Measurements from ENCODE around the gene MAPKBP1. TPM values are rescaled to one million over a fixed set of nuclear protein-coding genes. Genes with fewer than 3 reads are reported as not detected.
A peak's percentile ranks its signal among the peaks of the same experiment; 100 is the strongest.

MAPKBP1 gene
- total and polyA plus RNA-seq, 2 of the 13 experiments (the other 11 are each of a cell fraction or from before 2014, with no cell fraction given), result 3.0 to 7.3 TPM

DNA sequence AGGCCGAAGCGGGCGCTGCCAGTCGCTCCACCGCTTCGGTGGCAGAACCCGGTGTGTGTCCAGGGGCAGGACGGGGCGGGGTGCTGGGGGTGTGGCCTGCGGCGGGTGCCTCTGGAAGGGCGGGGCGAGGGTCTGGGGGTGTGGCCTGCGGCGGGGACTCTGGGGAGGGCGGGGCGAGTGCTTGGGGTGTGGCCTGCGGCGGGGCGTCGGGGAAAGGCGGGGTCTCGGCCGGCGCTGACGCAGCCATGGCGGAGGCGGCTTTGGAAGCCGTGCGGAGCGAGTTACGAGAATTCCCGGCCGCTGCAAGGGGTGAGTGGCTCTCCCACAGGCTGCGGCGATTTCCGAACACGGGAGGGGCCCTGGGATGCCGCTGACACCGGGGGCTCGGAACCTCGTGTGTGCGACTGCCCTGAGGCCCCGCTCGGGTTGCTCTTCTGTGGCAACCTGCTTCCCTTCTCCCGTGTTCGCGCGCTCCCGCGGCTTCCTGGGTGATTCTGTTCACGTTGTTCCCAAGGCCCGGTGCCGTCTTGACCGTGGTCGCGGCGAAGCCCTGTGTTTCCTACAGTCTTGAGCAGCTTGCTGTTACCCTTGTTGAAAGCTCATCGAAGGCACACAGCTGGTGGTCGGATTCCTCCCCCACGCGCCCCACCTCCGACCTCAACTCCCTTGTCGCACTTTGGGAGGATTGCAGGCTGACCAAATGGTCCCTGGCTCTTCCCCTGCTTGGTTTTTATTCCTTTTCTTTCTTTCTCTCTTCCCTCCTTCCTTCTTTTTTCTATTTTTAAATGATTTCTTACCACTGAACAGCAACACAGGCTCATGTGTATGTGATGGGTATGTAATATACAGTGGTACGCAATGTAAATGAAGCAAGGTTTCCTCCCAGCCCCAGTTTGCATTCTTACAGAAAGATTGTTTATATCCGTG is 53.9 kb downstream of the MAPKBP1 start, which contains the start of gene JMJD7 (continued):
- TF ChIP-seq GFI1 (CRISPR knock-in tag; IDR thresholded peaks at IDR 0.05; ENCODE audit: borderline replicate concordance), result 0 out of 2 replicates have a peak, but pooled peaks have one; percentile 42
- TF ChIP-seq ZNF550 (CRISPR knock-in tag; IDR thresholded peaks at IDR 0.05; ENCODE audit: borderline replicate concordance), result no peak
- no peak for TF ChIP-seq NFATC3 (CRISPR knock-in tag; IDR thresholded peaks at IDR 0.05)
- no peak for TF ChIP-seq ZFP82 (CRISPR knock-in tag; IDR thresholded peaks at IDR 0.05; ENCODE audit: borderline replicate concordance)
- peak; percentile 82 for TF ChIP-seq ZFY (CRISPR knock-in tag; IDR thresholded peaks at IDR 0.05)
- TF ChIP-seq RXRA (CRISPR knock-in tag; IDR thresholded peaks at IDR 0.05), result peak; percentile 63; the same call in 1 of the 2 replicates
- TF ChIP-seq FOSL2 (CRISPR knock-in tag; IDR thresholded peaks at IDR 0.05), result no peak; the same call in none of the 2 replicates
- TF ChIP-seq ZNF335 (CRISPR knock-in tag; IDR thresholded peaks at IDR 0.05), result no peak
- 0 out of 2 replicates have a peak, but pooled peaks have one; percentile 29 for TF ChIP-seq TOPORS (CRISPR knock-in tag; IDR thresholded peaks at IDR 0.05)
- TF ChIP-seq, protein P1, sequence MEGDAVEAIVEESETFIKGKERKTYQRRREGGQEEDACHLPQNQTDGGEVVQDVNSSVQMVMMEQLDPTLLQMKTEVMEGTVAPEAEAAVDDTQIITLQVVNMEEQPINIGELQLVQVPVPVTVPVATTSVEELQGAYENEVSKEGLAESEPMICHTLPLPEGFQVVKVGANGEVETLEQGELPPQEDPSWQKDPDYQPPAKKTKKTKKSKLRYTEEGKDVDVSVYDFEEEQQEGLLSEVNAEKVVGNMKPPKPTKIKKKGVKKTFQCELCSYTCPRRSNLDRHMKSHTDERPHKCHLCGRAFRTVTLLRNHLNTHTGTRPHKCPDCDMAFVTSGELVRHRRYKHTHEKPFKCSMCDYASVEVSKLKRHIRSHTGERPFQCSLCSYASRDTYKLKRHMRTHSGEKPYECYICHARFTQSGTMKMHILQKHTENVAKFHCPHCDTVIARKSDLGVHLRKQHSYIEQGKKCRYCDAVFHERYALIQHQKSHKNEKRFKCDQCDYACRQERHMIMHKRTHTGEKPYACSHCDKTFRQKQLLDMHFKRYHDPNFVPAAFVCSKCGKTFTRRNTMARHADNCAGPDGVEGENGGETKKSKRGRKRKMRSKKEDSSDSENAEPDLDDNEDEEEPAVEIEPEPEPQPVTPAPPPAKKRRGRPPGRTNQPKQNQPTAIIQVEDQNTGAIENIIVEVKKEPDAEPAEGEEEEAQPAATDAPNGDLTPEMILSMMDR (CRISPR knock-in tag; IDR thresholded peaks at IDR 0.05), result no peak; the same call in 1 of the 2 replicates
- TF ChIP-seq, protein P2, sequence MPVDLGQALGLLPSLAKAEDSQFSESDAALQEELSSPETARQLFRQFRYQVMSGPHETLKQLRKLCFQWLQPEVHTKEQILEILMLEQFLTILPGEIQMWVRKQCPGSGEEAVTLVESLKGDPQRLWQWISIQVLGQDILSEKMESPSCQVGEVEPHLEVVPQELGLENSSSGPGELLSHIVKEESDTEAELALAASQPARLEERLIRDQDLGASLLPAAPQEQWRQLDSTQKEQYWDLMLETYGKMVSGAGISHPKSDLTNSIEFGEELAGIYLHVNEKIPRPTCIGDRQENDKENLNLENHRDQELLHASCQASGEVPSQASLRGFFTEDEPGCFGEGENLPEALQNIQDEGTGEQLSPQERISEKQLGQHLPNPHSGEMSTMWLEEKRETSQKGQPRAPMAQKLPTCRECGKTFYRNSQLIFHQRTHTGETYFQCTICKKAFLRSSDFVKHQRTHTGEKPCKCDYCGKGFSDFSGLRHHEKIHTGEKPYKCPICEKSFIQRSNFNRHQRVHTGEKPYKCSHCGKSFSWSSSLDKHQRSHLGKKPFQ (CRISPR knock-in tag; IDR thresholded peaks at IDR 0.05; ENCODE audit: insufficient replicate concordance), result no peak
- 0 out of 2 replicates have a peak, but pooled peaks have one; percentile 25 for TF ChIP-seq ZNF263 (CRISPR knock-in tag; IDR thresholded peaks at IDR 0.05)
- TF ChIP-seq ETV6 (CRISPR knock-in tag; conservative IDR thresholded peaks at IDR 0.05), result no peak
- no peak for TF ChIP-seq SOX6 (IDR thresholded peaks at IDR 0.05)
- peak; percentile 61; the same call in 1 of the 2 replicates for TF ChIP-seq SOX6 (CRISPR knock-in tag; IDR thresholded peaks at IDR 0.05)
- no peak for TF ChIP-seq BHLHE40 (IDR thresholded peaks at IDR 0.05; ENCODE audit: low read length)
- TF ChIP-seq CAMTA2 (CRISPR knock-in tag; IDR thresholded peaks at IDR 0.05; ENCODE audit: borderline replicate concordance), result no peak; the same call in 1 of the 2 replicates
- no peak for TF ChIP-seq NONO (IDR thresholded peaks at IDR 0.05)
- TF ChIP-seq NONO (CRISPR knock-in tag; conservative IDR thresholded peaks at IDR 0.05), result peak; percentile 19; the same call in 1 of the 2 replicates
- 0 out of 2 replicates have a peak, but pooled peaks have one; percentile 26 for TF ChIP-seq ELF1 (CRISPR knock-in tag; IDR thresholded peaks at IDR 0.05)
- TF ChIP-seq KDM4B (CRISPR knock-in tag; IDR thresholded peaks at IDR 0.05), result peak; percentile 22; the same call in 1 of the 2 replicates
- peak; percentile 44; the same call in 1 of the 2 replicates for TF ChIP-seq ZNF777 (CRISPR knock-in tag; IDR thresholded peaks at IDR 0.05)
- TF ChIP-seq HNRNPK (IDR thresholded peaks at IDR 0.05; ENCODE audit: low read depth, low read length, poor library complexity, severe bottlenecking), result peak; percentile 90
- TF ChIP-seq ZNF207 (IDR thresholded peaks at IDR 0.05; ENCODE audit: borderline replicate concordance), result no peak
- no peak for TF ChIP-seq PCBP2 (optimal IDR thresholded peaks at IDR 0.05; ENCODE audit: low read depth, low read length, poor library complexity, severe bottlenecking)
- TF ChIP-seq ZNF367 (CRISPR knock-in tag; IDR thresholded peaks at IDR 0.05; ENCODE audit: borderline replicate concordance), result no peak
- 0 out of 2 replicates have a peak, but pooled peaks have one; percentile 25 for TF ChIP-seq ARID2 (CRISPR knock-in tag; IDR thresholded peaks at IDR 0.05; ENCODE audit: borderline replicate concordance)
- TF ChIP-seq TAF1 (CRISPR knock-in tag; IDR thresholded peaks at IDR 0.05), result peak; percentile 68; the same call in 1 of the 2 replicates
